Sigmoid colon (tissue), 3 donors: ENCODE measurements around the gene TCF7L2.

Source experiments
- POLR2A ChIP-seq, 2 donors: fragments of 450-650 bp; IDR thresholded peaks; one replicate each; pipeline ENCODE4 v1.6.1; 2016; ENCODE audit warnings: antibody characterized with exemption in 2 of 2, mild to moderate bottlenecking in 2 of 2, moderate library complexity in 2 of 2
- TF ChIP-seq, protein P1 (sequence below), 4 experiments: fragments of 450-650 bp in 3 of 4; fragments of 200-600 bp in 1 of 4; IDR thresholded peaks; one replicate each; pipeline ENCODE4 v1.5.1; 2016 to 2019; ENCODE audit warnings: antibody characterized with exemption in 4 of 4, mild to moderate bottlenecking in 3 of 4, moderate library complexity in 2 of 4

GRCh38 chr10:113158183-113158582, 208.1 kb downstream of the TCF7L2 start:
- TF ChIP-seq, protein P1, sequence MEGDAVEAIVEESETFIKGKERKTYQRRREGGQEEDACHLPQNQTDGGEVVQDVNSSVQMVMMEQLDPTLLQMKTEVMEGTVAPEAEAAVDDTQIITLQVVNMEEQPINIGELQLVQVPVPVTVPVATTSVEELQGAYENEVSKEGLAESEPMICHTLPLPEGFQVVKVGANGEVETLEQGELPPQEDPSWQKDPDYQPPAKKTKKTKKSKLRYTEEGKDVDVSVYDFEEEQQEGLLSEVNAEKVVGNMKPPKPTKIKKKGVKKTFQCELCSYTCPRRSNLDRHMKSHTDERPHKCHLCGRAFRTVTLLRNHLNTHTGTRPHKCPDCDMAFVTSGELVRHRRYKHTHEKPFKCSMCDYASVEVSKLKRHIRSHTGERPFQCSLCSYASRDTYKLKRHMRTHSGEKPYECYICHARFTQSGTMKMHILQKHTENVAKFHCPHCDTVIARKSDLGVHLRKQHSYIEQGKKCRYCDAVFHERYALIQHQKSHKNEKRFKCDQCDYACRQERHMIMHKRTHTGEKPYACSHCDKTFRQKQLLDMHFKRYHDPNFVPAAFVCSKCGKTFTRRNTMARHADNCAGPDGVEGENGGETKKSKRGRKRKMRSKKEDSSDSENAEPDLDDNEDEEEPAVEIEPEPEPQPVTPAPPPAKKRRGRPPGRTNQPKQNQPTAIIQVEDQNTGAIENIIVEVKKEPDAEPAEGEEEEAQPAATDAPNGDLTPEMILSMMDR (IDR thresholded peaks at IDR 0.05) = no peak
- TF ChIP-seq POLR2A (IDR thresholded peaks at IDR 0.05) = no peak
